ENCODE results near the gene NEU1.
A peak's percentile ranks its signal among the peaks of the same experiment; 100 is the strongest.

GRCh38 chr6:31834367-31835250 lies 28.0 kb downstream of the NEU1 start:
- TF ChIP-seq, protein P1, sequence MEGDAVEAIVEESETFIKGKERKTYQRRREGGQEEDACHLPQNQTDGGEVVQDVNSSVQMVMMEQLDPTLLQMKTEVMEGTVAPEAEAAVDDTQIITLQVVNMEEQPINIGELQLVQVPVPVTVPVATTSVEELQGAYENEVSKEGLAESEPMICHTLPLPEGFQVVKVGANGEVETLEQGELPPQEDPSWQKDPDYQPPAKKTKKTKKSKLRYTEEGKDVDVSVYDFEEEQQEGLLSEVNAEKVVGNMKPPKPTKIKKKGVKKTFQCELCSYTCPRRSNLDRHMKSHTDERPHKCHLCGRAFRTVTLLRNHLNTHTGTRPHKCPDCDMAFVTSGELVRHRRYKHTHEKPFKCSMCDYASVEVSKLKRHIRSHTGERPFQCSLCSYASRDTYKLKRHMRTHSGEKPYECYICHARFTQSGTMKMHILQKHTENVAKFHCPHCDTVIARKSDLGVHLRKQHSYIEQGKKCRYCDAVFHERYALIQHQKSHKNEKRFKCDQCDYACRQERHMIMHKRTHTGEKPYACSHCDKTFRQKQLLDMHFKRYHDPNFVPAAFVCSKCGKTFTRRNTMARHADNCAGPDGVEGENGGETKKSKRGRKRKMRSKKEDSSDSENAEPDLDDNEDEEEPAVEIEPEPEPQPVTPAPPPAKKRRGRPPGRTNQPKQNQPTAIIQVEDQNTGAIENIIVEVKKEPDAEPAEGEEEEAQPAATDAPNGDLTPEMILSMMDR (IDR thresholded peaks at IDR 0.05; ENCODE audit: insufficient read depth, low read length), result no peak
- TF ChIP-seq, protein P2, sequence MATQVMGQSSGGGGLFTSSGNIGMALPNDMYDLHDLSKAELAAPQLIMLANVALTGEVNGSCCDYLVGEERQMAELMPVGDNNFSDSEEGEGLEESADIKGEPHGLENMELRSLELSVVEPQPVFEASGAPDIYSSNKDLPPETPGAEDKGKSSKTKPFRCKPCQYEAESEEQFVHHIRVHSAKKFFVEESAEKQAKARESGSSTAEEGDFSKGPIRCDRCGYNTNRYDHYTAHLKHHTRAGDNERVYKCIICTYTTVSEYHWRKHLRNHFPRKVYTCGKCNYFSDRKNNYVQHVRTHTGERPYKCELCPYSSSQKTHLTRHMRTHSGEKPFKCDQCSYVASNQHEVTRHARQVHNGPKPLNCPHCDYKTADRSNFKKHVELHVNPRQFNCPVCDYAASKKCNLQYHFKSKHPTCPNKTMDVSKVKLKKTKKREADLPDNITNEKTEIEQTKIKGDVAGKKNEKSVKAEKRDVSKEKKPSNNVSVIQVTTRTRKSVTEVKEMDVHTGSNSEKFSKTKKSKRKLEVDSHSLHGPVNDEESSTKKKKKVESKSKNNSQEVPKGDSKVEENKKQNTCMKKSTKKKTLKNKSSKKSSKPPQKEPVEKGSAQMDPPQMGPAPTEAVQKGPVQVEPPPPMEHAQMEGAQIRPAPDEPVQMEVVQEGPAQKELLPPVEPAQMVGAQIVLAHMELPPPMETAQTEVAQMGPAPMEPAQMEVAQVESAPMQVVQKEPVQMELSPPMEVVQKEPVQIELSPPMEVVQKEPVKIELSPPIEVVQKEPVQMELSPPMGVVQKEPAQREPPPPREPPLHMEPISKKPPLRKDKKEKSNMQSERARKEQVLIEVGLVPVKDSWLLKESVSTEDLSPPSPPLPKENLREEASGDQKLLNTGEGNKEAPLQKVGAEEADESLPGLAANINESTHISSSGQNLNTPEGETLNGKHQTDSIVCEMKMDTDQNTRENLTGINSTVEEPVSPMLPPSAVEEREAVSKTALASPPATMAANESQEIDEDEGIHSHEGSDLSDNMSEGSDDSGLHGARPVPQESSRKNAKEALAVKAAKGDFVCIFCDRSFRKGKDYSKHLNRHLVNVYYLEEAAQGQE (IDR thresholded peaks at IDR 0.05; ENCODE audit: insufficient replicate concordance, low read depth), result peak; percentile 74
- peak; percentile 98 for TF ChIP-seq POLR2AphosphoS5 (IDR thresholded peaks at IDR 0.05; ENCODE audit: low read depth)
- no peak for TF ChIP-seq GABPA (IDR thresholded peaks at IDR 0.05; ENCODE audit: low read depth)
- TF ChIP-seq SPI1 (IDR thresholded peaks at IDR 0.05; ENCODE audit: borderline replicate concordance, low read depth), result no peak

All from HL-60 (cell line).